Measurements from ENCODE around the gene CCDC85C. TPM values are rescaled to one million over a fixed set of nuclear protein-coding genes. Genes with fewer than 3 reads are reported as not detected.

Gene CCDC85C
- total RNA-seq, 1 experiment from 2014 or later = 35.8 TPM

GRCh38 chr14:99593971-99594841 lies 9.8 kb downstream of the CCDC85C start:
- ChIA-PET POLR2A (interaction anchor here (1.4 kb wide), 1 partner anchor 20 kb away, joined by 5 read pairs; no protein-coding TSS in a partner anchor), CTCF (interaction anchor here (0.6 to 2.9 kb wide), 7 partner anchors 9 to 90 kb away, joined by 3 to 19 read pairs (median 5); partner anchors contain the start of genes CCDC85C and CYP46A1)
- DNase-seq (ENCODE audit: low spot score) (no peak), ATAC-seq (peak; percentile 11; the same call in 1 of the 2 replicates)
- Mint-ChIP-seq H3K36me3 (no peaks in the 10 kb centered on the region), H3K27ac (no peak overlapping the region; the same call in 1 of the 2 replicates), H3K4me1 (peaks cover 34% of the 10 kb centered on the region), H3K9me3 (no peaks in the 10 kb centered on the region), H3K4me3 (no peak overlapping the region), H3K27me3 (ENCODE audit: low read depth) (no peaks in the 10 kb centered on the region)
- TF ChIP-seq CREM (CRISPR knock-in tag; IDR thresholded peaks at IDR 0.05) = no peak
- no peak for TF ChIP-seq IRF1 (CRISPR knock-in tag; IDR thresholded peaks at IDR 0.05)
- no peak for TF ChIP-seq RELA (CRISPR knock-in tag; IDR thresholded peaks at IDR 0.05; ENCODE audit: borderline replicate concordance)
- no peak for TF ChIP-seq JUN (CRISPR knock-in tag; IDR thresholded peaks at IDR 0.05)

- H3K9me3 Mint-ChIP-seq = no peaks in the 10 kb centered on the region
- no peak overlapping the region for H3K4me3 Mint-ChIP-seq
- H3K4me1 Mint-ChIP-seq = peaks cover 35% of the 10 kb centered on the region
- TF ChIP-seq ZMAT4 (CRISPR knock-in tag; IDR thresholded peaks at IDR 0.05) (no peak), JUN (CRISPR knock-in tag; IDR thresholded peaks at IDR 0.05) (0 out of 2 replicates have a peak, but pooled peaks have one; percentile 29)
- CTCF ChIA-PET = interaction anchor here (1.0 to 2.9 kb wide), 4 partner anchors 9 to 18 kb away, joined by 3 to 19 read pairs (median 3); no protein-coding TSS in a partner anchor
- no peak overlapping the region for H3K27ac Mint-ChIP-seq
- H3K27me3 Mint-ChIP-seq (ENCODE audit: low read depth) = no peaks in the 10 kb centered on the region
- POLR2A ChIA-PET = interaction anchor here (0.8 to 1.4 kb wide), 2 partner anchors 19 to 58 kb away, joined by 3 to 5 read pairs; no protein-coding TSS in a partner anchor
- DNase-seq (ENCODE audit: low spot score) (no peak), ATAC-seq (peak; percentile 10; the same call in 1 of the 2 replicates)
- H3K36me3 Mint-ChIP-seq = no peaks in the 10 kb centered on the region
Measured at GRCh38 chr14:99592933-99593753, 10.9 kb downstream of the CCDC85C start.

GRCh38 chr14:99592394-99592793 lies 11.6 kb downstream of the CCDC85C start:
- DNase-seq (ENCODE audit: low spot score) (no peak), ATAC-seq (no peak)
- POLR2A ChIA-PET = no interaction called here
- Mint-ChIP-seq H3K4me1 (peaks cover 38% of the 10 kb centered on the region), H3K36me3 (no peaks in the 10 kb centered on the region), H3K27me3 (ENCODE audit: low read depth) (no peaks in the 10 kb centered on the region), H3K9me3 (no peaks in the 10 kb centered on the region), H3K4me3 (no peak overlapping the region), H3K27ac (peak overlapping the region; percentile 91)
- CTCF ChIA-PET = interaction anchor here (1.0 to 1.4 kb wide), 2 partner anchors 10 to 12 kb away, joined by 3 read pairs; no protein-coding TSS in a partner anchor
- TF ChIP-seq PREB (CRISPR knock-in tag; IDR thresholded peaks at IDR 0.05; ENCODE audit: borderline replicate concordance) (no peak), NFATC4 (CRISPR knock-in tag; IDR thresholded peaks at IDR 0.05) (no peak), ZNF317 (CRISPR knock-in tag; IDR thresholded peaks at IDR 0.05; ENCODE audit: borderline replicate concordance, low read depth) (no peak), ZNF219 (CRISPR knock-in tag; IDR thresholded peaks at IDR 0.05; ENCODE audit: borderline replicate concordance) (no peak), ZNF281 (CRISPR knock-in tag; IDR thresholded peaks at IDR 0.05) (no peak), ZNF423 (CRISPR knock-in tag; IDR thresholded peaks at IDR 0.05) (no peak), IRF2 (CRISPR knock-in tag; IDR thresholded peaks at IDR 0.05; ENCODE audit: borderline replicate concordance, low read depth) (no peak)
- TF ChIP-seq, protein P1, sequence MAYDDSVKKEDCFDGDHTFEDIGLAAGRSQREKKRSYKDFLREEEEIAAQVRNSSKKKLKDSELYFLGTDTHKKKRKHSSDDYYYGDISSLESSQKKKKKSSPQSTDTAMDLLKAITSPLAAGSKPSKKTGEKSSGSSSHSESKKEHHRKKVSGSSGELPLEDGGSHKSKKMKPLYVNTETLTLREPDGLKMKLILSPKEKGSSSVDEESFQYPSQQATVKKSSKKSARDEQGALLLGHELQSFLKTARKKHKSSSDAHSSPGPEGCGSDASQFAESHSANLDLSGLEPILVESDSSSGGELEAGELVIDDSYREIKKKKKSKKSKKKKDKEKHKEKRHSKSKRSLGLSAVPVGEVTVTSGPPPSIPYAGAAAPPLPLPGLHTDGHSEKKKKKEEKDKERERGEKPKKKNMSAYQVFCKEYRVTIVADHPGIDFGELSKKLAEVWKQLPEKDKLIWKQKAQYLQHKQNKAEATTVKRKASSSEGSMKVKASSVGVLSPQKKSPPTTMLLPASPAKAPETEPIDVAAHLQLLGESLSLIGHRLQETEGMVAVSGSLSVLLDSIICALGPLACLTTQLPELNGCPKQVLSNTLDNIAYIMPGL (CRISPR knock-in tag; IDR thresholded peaks at IDR 0.05) = no peak
